ENCODE data around the gene TMEM14B.
"Not testable (repeated sequence)": the region's sequence is repeated elsewhere in the genome, so short reads cannot be mapped to it uniquely, and the experiment has no call there.

TMEM14B gene

DNA sequence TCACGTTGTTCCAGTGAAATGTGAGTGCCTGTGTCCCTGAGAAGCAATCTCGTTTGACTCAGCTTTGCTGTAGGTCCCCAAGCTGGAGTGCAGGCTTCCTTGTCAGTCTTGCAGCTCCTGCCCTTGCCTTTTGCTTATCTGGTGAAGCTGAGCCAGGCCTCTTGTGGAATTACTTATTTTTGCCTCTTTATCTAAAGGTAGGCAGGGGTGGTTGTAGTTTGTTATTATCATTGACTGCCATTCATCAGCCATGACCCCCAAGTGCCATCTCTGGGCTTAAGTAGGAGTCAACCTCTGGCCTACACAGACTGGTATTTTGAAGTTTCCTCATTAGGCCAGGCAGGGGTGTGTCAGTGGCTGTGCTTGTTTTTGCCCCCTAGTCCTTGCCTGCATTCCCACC is 2.1 kb downstream of the TMEM14B start:
- DNase-seq: no peak

- DNase-seq: not testable (repeated sequence)
Measured at GRCh38 chr6:10750568-10750967, 3.0 kb downstream of the TMEM14B start.

- DNase-seq: not testable (repeated sequence)
Measured at GRCh38 chr6:10751757-10752156, 4.2 kb downstream of the TMEM14B start.

GRCh38 chr6:10756085-10756484 is 8.5 kb downstream of the TMEM14B start:
- DNase-seq: no peak

DNA sequence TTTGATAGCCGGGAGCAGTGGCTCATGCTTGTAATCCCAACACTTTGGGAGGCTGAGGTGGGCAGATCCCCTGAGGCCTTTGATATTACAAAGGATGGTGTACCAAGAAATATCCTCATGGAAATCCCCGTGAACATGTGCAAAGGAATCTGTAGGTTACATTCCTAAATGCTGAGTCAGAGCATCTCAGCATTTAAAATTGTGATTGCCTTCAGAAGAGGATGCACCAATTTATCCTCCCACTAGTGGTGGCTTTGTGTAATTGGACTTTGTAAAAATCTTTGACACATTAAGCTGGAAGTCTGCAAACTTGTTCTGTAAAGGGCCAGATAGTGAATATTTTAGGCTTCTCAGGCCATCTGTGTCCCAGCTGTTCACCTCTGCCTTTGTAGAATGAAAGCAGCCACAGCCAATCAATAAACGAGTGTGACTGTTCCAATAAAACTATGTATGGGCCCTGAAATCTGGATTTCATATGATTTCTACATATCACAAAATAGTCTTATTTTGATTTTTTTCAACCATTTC is 11.8 kb downstream of the TMEM14B start:
- DNase-seq: peak; percentile 54 to 73 (median 68)

GRCh38 chr6:10759884-10760329 is 12.3 kb downstream of the TMEM14B start:
- no peak for DNase-seq

DNA sequence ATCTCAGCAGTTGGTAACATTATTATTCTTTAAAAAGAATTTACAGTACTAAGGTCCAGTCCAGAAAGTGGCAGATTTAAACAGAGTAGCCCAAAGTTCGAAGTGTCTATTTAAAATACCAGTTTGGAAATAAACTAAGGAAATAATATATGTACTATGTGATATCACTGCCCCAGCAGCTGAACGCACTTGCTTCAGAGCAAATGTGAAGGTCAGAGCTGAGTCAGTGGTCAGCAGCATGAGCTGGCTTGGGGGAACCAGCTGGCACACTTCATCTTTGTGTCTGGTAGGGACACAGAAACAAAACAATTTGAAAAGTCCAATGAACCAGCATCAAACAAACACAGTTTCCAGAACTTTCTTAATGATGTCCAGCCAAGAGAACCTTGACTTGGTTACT is 15.4 kb downstream of the TMEM14B start:
- DNase-seq: no peak

DNA sequence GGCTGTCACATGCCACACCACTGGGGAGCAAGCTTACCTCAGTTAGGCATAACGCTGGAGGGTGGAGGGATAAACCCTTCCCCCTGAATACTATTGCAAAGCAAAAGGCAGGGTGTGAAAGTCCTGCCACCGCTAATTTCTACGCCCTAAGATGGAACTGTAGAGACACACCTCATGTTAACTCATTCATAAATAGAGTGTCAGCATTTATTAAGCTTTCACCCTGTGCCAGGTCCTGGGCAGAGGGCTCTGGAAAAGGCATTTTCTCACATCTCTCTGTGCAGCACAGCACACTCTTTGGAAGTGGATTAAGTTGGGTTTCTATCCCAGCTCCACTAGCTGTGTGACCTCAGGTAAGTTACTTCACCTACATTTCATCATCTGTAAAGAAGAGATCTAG is 21.8 kb downstream of the TMEM14B start:
- no peak for DNase-seq

DNA sequence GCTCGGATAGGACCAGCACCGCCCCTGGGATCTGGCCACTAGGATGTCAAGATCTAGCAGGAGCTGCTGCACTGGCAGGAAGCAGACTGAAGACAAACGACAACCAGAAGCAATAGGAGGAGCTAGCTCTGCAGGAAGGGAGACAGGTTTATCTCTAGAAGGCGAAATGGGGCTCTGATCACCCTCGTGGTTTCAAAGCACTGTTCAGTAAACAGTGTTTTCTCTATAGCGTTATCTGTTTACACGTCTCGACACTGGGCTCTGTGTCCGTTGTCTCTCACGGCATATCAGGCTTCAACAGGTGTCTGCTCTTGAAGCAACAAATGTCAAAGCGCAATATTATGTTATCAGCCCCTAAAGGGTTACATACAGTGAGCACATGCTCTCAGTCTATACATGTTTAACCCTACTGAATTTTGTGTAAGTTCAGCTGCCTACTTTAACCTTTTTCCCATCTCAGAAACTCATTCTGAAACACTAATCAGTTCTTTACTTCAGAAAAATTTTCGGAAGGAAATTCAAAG is 23.8 kb downstream of the TMEM14B start:
- DNase-seq: no peak

DNA sequence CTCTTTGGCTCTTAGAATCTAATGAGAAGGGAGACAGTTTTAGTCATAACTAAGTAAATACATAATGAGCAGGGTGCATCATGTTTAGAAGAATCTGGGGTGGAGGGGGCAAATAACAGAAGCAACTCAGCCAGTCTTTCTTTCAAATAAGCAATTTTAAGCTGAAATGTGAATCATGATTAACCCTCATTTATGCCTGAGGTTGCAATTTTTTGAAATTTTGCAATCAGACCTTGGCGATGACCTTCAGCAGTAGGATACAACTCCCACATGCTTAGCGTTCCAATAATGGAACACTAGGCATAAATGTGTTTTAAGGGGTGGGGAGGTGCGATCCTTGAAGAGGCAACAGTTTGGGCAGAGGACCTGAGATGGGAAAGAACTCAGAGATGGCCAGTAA is 30.6 kb downstream of the TMEM14B start:
- no peak for DNase-seq

- no peak for DNase-seq
Measured at GRCh38 chr6:10779076-10779475, 31.5 kb downstream of the TMEM14B start.

DNA sequence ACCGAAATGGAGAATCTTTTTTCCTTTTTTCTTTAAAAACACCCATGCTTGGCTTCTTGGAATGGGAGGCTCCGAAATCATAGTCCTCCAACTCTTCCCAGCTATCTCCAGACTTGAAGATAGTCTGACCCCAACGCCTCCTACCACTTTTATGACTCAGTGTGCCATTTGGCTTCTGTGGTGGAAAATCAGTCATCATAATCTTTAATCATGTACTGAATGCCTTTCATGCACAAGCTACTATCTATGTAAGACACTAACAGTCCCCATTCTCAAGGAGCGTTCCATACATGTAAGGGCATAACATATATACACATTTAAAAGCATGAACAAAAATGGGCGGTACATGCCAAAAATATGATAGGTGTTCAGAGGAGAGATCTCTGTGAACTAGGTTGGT is 44.1 kb downstream of the TMEM14B start:
- no peak for DNase-seq

GRCh38 chr6:10792101-10792500 is 44.5 kb downstream of the TMEM14B start:
- no peak for DNase-seq

DNA sequence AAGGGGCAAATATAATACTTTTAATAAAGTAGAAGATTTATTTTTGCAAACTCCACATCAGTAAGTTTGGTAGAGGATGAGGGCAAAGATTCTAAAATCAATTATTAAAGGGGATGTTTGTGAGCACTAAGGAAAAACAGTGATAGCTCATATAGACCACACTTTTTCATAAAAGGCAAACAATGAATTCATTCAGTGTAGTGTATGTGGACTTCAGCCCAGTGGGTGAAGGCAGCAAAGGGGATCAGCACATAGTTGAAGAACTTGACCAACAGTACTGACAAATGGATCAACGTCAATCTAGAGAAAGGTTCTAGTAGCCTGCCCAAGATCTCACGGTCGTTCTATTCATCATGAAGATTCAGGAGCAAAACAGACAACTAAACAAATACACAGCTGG is 45.4 kb downstream of the TMEM14B start:
- no peak for DNase-seq

DNA sequence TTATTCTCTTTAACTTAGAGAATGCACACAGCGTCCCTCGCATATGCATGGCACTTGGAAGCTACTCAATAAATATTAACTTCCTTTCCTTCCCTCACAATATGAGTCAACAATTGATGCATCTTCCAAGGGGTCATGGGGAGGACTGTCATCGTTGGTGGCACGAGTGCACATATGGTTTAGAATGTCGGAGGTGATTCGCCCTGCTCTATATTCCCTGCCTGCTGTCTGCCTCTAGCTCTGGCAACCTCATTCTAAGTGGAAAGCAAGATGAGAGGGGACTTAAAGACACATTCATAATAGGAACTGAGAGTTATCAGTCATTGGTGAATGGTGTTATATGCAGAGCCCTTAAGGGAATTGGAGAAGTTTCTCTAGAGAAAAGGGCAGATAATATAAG is 46.1 kb downstream of the TMEM14B start:
- DNase-seq: no peak

DNA sequence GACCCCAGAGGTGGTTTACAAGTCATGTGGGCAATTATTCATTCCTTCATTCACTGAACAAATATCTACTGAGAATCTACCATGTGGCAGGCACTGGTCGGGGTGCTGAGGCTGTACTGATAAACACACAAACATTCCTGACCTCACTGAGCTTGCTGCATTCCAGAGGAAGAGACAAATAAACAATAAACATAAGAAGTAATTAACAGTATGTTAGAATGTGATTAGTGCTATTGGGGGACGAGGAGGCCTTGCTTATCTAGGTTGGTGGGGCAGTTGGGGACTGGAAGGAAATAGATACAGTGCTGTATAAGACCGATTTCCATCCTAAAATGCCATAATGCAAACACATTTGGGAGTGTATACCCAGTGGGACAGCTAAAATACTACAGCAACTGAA is 46.6 kb downstream of the TMEM14B start:
- no peak for DNase-seq

DNA sequence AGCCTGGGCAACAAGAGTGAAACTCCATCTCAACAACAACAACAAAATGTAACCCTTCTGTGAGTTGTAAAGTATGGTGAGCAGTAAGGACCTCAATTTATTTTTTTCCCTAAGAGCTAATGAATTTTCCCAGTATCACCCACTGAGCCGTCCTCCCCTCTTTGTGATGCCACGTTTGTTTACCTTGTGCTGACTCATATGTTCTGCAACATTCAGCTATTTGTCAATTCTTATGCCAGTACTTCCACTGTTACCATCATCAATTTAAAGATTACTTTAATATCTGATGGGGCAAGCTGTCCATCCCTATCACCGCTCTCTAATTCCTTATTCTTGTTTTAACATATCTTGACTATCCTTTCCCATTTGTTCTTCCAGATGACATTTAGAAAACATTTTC is 53.2 kb downstream of the TMEM14B start:
- DNase-seq: no peak

DNA sequence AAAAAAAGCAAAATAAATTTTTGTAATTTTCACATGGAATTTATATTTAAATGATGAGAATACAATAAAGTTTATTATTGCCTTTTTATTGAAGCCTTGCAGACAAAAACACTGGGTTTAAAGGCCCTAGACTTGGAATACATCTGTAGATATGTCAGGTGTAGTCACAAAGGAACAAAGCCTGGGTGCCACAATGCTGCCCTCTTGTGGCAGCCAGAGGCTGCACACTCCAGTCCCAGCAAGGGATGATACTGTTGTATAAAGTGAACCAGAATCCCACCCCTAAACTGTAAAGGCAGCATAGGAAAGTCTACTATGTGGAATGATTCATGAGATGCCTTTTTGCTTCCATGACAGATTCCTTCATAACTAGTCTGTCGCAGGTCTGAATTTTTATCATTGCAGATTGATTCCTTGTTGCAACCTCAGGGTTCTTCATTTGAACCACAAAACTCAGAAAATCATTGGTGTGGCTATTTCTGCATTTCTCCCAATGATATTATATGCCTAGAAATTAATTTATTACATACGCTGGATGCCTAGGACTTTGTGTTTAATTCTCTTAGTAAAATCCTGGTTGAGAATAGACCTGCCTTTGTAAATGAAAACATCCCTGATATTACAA is 53.7 kb downstream of the TMEM14B start:
- DNase-seq: peak; percentile 64 to 66 (median 65)

Measured in suppressor macrophage treated with lipopolysaccharide for 1 hour (primary cell).